GM12801 (cell line): ENCODE results near the gene CEP128.

Source experiments
- TF ChIP-seq, protein P1 (sequence below): IDR thresholded peaks from one replicate; pipeline ENCODE4 v1.5.1; 2011; ENCODE audit warnings: control low read depth; ENCODE audit not compliant: insufficient read length; ENCODE audit errors: extremely low read depth

The CEP128 gene

DNA sequence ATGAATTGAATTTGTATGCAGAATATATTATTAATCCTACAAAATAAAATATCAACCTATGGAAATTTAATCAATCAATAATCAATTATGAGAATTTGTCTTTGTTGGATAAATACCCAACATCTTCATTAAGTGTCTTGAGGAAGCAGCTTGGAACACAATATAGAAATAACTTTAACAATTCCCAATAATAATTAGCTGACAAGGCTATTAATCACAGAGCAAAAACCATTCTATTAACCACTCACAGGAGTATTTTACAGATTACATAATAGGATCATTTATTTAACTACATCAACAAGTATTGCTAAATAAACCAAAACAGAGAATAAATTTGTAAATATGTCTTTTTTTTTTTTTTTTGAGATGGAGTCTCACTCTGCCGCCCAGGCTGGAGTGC lies 190.3 kb downstream of the CEP128 start:
- TF ChIP-seq, protein P1, sequence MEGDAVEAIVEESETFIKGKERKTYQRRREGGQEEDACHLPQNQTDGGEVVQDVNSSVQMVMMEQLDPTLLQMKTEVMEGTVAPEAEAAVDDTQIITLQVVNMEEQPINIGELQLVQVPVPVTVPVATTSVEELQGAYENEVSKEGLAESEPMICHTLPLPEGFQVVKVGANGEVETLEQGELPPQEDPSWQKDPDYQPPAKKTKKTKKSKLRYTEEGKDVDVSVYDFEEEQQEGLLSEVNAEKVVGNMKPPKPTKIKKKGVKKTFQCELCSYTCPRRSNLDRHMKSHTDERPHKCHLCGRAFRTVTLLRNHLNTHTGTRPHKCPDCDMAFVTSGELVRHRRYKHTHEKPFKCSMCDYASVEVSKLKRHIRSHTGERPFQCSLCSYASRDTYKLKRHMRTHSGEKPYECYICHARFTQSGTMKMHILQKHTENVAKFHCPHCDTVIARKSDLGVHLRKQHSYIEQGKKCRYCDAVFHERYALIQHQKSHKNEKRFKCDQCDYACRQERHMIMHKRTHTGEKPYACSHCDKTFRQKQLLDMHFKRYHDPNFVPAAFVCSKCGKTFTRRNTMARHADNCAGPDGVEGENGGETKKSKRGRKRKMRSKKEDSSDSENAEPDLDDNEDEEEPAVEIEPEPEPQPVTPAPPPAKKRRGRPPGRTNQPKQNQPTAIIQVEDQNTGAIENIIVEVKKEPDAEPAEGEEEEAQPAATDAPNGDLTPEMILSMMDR: no peak

DNA sequence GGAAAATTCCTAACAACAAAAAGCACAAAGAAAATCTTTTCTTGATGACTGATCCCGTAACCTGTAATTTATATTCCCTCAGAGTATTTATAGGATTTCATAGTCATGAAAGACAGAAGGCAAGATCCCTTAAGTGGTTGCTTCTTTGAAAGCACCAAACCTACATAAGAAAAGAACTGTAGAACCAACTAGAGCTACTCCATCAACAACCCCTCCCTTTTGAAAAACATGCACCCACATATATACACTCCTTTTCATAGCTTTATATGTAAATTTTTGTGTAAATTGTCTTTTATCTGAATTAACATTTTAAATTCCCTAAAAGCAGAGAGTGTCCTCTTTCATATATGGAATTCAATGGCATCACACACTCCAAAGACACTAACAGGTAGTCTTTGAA lies 215.3 kb downstream of the CEP128 start:
- TF ChIP-seq, protein P1: no peak

GRCh38 chr14:80718940-80719339 lies 222.6 kb downstream of the CEP128 start:
- TF ChIP-seq, protein P1: no peak

GRCh38 chr14:80714474-80714873 lies 227.1 kb downstream of the CEP128 start:
- TF ChIP-seq, protein P1: no peak

- TF ChIP-seq, protein P1: no peak
Measured at GRCh38 chr14:80713076-80713850, 228.3 kb downstream of the CEP128 start.

DNA sequence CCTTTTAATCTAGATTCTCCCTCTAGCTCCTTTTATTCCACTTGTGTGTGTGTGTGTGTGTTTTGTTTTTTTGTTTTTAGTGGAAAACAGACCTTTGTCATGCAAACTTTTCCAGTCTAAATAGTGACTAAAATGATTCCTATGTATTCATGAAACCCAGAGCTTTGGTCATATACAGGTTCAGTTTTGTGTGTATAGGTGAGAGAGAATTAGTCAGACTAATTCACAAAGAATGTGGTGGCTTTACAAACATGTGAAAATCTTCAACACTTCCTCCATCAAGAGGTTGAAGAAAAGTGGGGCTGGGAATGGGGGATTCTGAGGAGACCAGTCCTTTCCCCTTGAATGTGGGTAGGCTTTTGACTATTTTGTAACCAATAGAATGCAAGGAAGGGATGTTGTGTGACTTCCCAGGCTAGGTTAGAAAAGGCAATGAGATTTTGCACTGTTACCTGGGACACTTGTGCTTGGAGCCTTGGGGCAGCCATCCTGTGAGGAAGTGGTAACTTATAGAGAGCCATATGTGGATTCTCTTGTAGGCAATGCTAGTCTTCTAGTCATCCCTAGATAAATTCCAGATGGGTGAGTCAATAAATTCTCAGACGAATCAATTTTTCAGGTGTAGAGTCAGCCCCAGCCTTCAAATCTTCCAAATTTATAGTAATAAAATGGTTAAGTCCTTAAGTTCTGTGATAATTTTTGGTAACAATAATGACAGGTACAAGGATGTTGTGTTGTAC lies 236.1 kb downstream of the CEP128 start:
- TF ChIP-seq, protein P1: no peak

DNA sequence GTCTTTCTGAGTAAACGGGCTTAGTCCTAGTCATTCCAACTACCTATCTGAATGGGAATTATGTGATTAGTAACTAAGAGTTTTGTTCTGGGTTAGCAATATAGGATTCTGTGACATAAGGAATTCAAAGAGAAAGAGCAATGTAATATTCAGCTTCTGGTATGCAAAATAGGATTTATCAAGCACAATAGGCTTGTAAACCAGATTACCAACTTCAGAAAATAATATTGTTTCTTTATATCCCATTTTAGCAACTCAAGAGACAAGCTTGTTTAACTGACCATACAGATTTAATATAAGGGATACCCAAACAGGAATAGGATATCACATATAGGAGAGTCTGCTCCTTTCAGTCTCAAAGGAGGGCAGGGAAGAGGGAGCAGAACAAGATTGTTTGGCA lies 240.9 kb downstream of the CEP128 start:
- TF ChIP-seq, protein P1: no peak
